Stromal cell of bone marrow (primary cell): Measurements from ENCODE around the gene CDK5.
"Not testable (repeated sequence)": the region's sequence is repeated elsewhere in the genome, so short reads cannot be mapped to it uniquely, and the experiment has no call there.

Experiments
- DNase-seq: peaks from one replicate; pipeline ENCODE4 v3.0.0-alpha.2; 2012; ENCODE audit warnings: low read depth

The CDK5 gene

GRCh38 chr7:151056666-151057505 is 811 bp downstream of the CDK5 start:
- DNase-seq, result no peak

- no peak for DNase-seq
These were observed 1.4 kb downstream of the CDK5 start for GRCh38 chr7:151056283-151056665.

DNA sequence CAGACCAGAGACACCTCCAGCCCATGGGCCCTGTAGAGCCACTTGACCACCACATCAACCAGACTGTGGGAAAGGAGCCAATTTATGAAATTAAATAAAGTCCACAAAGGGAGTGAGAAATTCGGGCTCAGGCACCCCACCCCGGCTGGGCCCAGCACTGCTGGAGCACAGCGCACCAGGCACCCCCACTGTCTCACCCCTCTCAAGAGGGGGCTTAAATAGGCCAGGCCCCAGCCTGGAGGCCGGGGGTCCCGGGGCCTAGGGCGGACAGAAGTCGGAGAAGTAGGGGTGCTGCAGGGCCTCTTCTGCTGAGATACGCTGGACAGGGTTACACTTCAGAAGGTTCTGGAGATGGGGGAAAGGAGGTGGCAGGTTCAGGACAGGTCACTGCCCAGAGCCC is 3.9 kb downstream of the CDK5 start:
- DNase-seq, result no peak

GRCh38 chr7:151053096-151053495 is 4.6 kb downstream of the CDK5 start:
- no peak for DNase-seq

GRCh38 chr7:151051108-151051507 is 6.6 kb downstream of the CDK5 start:
- DNase-seq, result no peak

DNA sequence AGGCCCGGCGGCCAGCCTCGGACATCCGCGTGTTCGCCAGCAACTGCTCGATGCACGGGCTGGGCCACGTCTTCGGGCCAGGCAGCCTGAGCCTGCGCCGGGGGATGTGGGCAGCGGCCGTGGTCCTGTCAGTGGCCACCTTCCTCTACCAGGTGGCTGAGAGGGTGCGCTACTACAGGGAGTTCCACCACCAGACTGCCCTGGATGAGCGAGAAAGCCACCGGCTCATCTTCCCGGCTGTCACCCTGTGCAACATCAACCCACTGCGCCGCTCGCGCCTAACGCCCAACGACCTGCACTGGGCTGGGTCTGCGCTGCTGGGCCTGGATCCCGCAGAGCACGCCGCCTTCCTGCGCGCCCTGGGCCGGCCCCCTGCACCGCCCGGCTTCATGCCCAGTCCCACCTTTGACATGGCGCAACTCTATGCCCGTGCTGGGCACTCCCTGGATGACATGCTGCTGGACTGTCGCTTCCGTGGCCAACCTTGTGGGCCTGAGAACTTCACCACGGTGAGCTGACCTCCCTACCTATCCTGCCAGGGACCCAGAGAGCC is 8.7 kb downstream of the CDK5 start:
- DNase-seq, result no peak

DNA sequence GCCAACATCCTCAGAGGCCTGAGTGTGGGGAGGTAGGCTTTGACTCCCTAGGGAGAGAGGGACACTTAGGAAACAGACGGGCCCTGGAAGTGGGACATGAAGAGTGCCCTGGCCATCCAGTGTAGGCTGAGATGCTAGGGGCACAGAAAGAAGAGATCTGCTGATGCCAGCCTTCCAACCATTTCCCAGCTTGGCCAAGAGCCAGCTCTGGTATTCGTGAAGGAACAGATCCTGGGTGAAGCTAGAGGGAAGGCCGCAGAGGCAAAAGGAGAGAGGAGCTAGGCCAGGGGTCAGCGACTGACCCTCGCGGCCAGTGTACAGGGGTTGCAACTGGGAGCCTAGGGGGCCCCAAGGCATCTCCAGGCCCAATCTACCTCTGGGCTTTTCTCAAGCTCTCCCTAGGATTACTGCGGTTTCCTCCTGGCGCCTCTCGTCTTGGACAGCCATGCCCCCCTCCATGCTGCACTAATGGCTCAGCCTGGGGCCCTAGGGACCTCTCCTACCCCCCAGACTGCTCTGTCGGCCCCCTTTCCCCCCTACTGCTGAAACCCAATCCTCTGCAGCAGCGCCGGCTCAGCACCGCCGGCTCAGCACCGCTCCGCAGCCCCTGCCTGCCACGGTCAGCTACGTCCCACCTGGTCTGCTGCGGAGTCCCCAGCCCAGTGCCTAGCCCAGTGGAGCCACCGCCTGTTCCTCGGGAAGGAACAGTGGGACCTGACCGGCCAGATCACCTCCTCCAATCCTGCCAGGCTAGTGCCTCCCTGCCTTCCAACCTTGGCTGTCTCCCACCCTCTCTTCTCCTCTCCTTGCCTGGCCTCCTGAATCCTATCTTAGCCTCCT is 9.5 kb downstream of the CDK5 start, which contains the start of gene ASIC3:
Gene ASIC3 (plus strand): TSS at position 556 of the 840 bp plus-strand sequence. CDS start 355 bp downstream, outside the sequence.
- no peak for DNase-seq

DNA sequence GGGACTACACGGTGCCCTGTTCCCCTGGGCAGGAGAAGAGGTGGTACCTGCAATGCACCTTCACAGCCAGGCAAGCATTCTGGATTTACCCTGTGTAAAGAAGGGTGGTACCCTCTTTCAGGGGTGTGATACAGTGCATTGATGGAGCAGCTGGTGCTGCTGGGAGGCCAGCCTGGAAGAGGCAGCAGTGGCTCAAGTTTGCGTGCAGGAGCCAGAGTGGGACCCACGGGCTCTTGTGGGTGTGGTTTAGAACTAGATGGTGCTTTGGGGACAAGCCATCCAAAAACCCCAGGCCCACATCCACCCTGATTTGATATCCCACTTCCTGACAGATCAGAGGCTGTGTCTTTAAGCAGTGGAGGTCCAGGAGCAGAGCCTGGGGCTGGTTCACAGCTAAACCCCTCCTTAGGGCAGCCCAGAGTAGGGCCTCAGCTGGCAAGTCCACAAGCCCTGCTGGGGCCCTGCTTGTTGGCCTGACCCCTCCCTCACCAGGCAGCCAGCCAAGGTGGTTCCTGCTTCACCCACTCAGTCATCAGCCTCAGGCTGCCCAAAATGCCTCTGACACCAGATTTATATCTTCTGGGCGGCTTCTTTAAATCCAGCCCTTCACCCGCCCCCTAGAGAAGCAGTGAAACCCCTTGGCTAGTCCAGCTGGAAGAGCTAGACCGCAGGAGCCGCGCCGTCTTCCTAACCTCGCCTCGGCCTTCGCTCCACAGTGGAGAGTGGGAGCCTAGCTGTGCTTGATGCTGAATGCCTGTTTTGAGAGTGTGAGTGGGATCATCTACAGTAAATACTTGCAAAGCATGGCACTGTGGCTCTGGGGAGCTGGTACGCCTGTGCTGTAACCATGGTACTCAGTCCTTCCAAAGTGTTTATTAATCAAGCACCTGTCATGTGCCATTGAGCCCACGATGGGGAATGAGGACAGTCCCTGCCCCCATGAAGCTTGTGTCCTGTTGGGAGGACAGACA is 10.8 kb downstream of the CDK5 start:
- DNase-seq, result peak; percentile 64

DNA sequence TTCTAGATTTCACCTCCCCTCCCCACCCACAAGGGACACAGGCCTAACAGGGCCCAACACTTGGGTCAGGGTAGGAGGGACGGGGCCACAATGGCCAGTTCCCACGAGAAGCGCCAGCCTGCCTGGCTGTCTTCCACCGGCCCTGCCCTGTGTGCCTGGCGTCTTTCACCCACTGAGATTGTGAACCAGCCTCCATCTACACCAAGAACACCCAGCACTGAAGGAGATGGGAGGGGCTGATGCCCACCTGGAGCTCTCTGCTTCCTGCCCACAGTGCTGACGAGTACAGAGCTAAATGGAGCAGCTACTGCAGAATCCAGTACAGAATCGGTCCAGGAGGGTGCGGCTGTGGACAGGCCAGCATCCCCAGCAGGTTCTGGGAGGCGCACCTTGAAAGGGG is 11.7 kb downstream of the CDK5 start:
- DNase-seq, result no peak

GRCh38 chr7:151045262-151045661 is 12.4 kb downstream of the CDK5 start:
- no peak for DNase-seq

GRCh38 chr7:151043959-151044358 is 13.7 kb downstream of the CDK5 start:
- no peak for DNase-seq

DNA sequence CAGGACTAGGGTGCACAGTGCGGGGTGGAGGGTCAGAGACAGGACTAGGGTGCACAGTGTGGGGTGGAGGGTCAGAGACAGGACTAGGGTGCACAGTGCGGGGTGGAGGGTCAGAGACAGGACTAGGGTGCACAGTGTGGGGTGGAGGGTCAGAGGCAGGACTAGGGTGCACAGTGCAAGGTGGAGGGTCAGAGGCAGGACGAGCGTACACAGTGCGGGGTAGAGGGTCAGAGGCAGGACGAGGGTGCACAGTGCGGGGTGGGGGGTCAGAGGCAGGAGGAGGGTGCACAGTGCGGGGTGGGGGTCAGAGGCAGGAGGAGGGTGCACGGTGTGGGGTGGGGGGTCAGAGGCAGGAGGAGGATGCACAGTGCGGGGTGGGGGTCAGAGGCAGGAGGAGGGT is 14.2 kb downstream of the CDK5 start:
- not testable (repeated sequence) for DNase-seq

GRCh38 chr7:151040616-151041375 is 16.9 kb downstream of the CDK5 start:
- no peak for DNase-seq

- DNase-seq, result no peak
These were observed 17.7 kb downstream of the CDK5 start for GRCh38 chr7:151039850-151040548.

DNA sequence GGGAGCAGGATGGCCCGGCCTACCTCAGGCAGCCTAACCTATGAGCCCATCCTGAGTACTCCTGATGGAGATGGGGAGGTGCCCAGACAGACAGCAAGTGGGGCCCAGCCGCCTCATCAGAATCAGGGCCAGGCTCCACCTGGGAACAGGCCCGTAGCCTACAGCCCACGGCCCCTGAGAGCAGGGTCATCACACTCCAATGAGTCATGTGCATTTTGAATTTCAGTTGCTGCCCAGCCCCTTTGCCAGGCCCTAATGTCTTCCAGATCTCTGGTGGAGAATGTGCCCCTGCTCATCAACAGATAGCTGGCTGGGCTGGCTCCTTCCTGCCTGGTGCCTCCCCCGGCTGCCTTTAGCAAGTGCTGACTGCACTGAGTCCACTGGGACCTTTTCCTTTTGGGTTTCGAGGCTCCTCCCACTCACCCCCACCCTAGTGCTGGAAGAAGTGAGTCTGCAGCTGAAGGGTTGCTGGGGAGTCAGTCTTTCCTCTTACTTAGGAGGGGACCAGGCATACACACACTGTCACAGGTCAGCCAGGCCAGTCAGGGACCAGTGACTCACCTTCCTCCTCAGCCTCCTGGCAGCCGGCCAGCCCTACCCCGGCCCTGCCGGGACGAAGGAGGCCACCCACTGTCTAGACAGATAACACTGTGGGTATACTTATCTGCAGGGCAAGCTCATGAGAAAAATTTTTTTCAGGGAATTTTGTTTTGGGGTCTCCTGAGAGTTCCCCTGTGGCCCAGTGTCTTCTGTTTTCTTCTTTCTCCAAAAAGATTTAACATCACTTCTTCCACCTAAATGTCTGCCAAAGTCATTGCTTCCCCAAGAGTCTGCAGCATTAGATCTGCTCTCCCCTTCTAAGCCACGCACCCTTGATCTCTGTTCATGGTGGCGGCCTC is 18.5 kb downstream of the CDK5 start:
- peak; percentile 94 for DNase-seq

- DNase-seq, result no peak
These were observed 21.8 kb downstream of the CDK5 start for GRCh38 chr7:151035902-151036301.

DNA sequence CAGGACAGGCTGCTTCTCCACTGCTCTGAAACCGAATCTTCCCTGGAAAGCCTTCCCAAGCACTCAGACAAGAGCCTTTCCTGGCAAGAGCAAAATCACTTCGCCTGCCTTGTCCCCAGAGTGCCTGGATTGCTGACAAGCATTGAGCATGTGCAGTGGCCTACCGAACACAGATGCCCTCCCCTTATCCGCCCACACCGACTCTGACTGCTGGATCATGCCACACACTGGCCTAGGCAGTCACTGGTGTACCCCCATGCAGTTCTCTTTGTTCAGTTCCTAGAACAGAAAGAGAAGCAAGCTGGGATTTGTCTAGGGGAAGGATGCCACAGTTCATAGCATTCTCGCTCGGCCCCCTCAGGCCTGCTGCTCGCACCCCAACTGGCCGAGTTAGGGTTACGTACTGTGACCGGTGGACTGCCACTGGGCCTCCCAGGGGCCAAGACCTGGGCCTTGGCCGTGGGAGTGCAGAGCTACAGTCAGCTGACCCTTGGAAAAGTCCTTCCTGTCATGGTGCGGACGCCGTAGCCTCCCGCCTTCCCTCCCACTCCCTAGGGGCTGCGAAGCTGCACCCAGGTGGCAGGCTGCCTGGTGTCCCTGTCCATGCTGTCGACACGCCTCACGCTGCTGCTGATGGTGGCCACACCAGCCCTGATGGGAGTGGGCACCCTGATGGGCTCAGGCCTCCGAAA is 22.5 kb downstream of the CDK5 start:
- no peak for DNase-seq

DNA sequence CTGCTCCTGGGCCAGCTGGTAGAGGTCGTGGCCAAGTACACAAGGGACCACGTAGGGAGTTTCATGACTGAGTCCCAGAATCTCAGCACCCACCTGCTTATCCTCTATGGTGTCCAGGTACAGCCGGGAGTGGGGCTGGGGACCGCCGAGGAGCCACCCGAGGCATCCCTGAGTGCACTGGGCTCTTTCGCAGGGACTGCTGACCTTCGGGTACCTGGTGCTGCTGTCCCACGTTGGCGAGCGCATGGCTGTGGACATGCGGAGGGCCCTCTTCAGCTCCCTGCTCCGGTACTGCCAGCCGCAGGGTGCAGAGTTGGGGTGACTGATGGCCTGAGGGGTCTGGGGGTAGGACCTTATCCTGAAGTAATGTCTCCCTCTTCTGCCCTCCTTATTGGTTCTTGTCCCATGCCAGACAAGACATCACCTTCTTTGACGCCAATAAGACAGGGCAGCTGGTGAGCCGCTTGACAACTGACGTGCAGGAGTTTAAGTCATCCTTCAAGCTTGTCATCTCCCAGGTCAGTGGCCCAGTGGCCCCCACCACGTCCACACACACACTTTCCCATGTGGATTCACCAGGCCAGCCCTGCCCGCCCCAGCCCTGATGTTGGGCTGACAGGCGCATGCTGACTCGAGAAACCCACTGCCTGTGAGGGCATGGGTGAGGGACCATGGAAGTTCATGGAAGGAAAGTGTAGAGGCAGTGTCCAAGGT is 23.2 kb downstream of the CDK5 start:
- DNase-seq, result no peak
